Fibroblast of skin of right quadriceps (primary cell): Measurements from ENCODE around the gene SYT9.
A peak's percentile ranks its signal among the peaks of the same experiment; 100 is the strongest.
"Not testable (repeated sequence)": the region's sequence is repeated elsewhere in the genome, so short reads cannot be mapped to it uniquely, and the experiment has no call there.

ENCODE experiments used
- DNase-seq: peaks from one replicate; pipeline ENCODE4 v3.0.0-alpha.2; 2013

Gene SYT9

GRCh38 chr11:7278314-7278917 lies 26.7 kb downstream of the SYT9 start:
- peak; percentile 32 for DNase-seq

GRCh38 chr11:7279676-7280075 lies 28.0 kb downstream of the SYT9 start:
- no peak for DNase-seq

- peak; percentile 6 for DNase-seq
Observed at GRCh38 chr11:7281079-7281478, 29.4 kb downstream of the SYT9 start.

- no peak for DNase-seq
Observed at GRCh38 chr11:7281809-7282208, 30.1 kb downstream of the SYT9 start.

GRCh38 chr11:7286178-7286577 lies 34.5 kb downstream of the SYT9 start:
- no peak for DNase-seq

- no peak for DNase-seq
Observed at GRCh38 chr11:7291100-7291829, 39.6 kb downstream of the SYT9 start.

GRCh38 chr11:7292922-7293321 lies 41.2 kb downstream of the SYT9 start:
- no peak for DNase-seq

- DNase-seq, result no peak
Observed at GRCh38 chr11:7299393-7299792, 47.7 kb downstream of the SYT9 start.

- no peak for DNase-seq
Observed at GRCh38 chr11:7300281-7300680, 48.6 kb downstream of the SYT9 start.

- DNase-seq, result no peak
Observed at GRCh38 chr11:7303146-7303545, 51.4 kb downstream of the SYT9 start.

- DNase-seq, result no peak
Observed at GRCh38 chr11:7306900-7307299, 55.2 kb downstream of the SYT9 start.

- DNase-seq, result no peak
Observed at GRCh38 chr11:7307836-7308235, 56.1 kb downstream of the SYT9 start.

GRCh38 chr11:7311903-7312302 lies 60.2 kb downstream of the SYT9 start:
- no peak for DNase-seq

GRCh38 chr11:7314811-7315604 lies 63.3 kb downstream of the SYT9 start:
- no peak for DNase-seq

- no peak for DNase-seq
Observed at GRCh38 chr11:7319501-7319900, 67.8 kb downstream of the SYT9 start.

GRCh38 chr11:7320306-7320705 lies 68.6 kb downstream of the SYT9 start:
- no peak for DNase-seq

GRCh38 chr11:7321473-7322450 lies 70.1 kb downstream of the SYT9 start:
- DNase-seq, result no peak

- no peak for DNase-seq
Observed at GRCh38 chr11:7332451-7332850, 80.7 kb downstream of the SYT9 start.

- DNase-seq, result no peak
Observed at GRCh38 chr11:7332962-7333361, 81.3 kb downstream of the SYT9 start.

- not testable (repeated sequence) for DNase-seq
Observed at GRCh38 chr11:7335442-7335841, 83.7 kb downstream of the SYT9 start.

GRCh38 chr11:7341551-7341950 lies 89.8 kb downstream of the SYT9 start:
- no peak for DNase-seq

GRCh38 chr11:7347611-7348431 lies 96.1 kb downstream of the SYT9 start:
- DNase-seq, result no peak
